ENCODE measurements around the gene SCYL1.

DNA sequence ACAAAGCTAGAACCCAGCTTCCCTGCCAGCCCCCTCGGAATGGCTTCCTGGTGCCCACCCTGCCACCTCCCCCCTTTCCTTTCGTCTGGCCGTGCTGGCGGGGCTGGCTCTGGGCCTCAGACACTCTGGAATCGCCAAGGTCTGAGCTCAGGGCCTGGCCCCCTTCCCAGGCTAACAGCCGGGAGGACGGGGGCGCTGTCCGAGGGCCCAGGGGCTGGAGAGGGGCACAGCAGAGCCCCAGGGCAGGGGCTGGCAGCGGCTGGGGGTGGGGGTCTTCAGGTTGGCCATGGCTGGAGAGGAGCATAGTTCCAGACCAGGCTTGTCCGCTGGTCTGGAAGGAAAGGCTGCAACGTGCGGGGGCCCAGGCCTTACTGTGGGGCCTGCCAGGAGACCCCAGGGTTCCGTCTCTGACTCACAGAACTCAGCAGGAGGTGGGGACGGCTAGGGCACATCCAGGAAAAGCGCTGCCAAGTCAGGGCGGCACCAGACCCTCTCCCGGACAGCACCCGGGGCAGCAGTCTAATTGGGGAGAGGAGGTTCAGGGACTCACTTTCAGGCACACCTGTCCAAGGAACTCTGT, 34.1 kb downstream of the SCYL1 start:
- TF ChIP-seq, protein P1, sequence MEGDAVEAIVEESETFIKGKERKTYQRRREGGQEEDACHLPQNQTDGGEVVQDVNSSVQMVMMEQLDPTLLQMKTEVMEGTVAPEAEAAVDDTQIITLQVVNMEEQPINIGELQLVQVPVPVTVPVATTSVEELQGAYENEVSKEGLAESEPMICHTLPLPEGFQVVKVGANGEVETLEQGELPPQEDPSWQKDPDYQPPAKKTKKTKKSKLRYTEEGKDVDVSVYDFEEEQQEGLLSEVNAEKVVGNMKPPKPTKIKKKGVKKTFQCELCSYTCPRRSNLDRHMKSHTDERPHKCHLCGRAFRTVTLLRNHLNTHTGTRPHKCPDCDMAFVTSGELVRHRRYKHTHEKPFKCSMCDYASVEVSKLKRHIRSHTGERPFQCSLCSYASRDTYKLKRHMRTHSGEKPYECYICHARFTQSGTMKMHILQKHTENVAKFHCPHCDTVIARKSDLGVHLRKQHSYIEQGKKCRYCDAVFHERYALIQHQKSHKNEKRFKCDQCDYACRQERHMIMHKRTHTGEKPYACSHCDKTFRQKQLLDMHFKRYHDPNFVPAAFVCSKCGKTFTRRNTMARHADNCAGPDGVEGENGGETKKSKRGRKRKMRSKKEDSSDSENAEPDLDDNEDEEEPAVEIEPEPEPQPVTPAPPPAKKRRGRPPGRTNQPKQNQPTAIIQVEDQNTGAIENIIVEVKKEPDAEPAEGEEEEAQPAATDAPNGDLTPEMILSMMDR (IDR thresholded peaks at IDR 0.05; ENCODE audit: poor library complexity): no peak
- TF ChIP-seq EZH2 (IDR thresholded peaks at IDR 0.05; ENCODE audit: borderline replicate concordance) (no peak), EZH2phosphoT487 (IDR thresholded peaks at IDR 0.05; ENCODE audit: low read depth, severe bottlenecking, unreplicated experiment) (no peak)

Measured in hepatocyte (in vitro differentiated cells).